Astrocyte (in vitro differentiated cells and primary cell): ENCODE data around the gene UBXN4. TPM values are rescaled to one million over a fixed set of nuclear protein-coding genes. Genes with fewer than 3 reads are reported as not detected.

ENCODE experiments used
- DNase-seq: peaks from one replicate; pipeline ENCODE4 v3.0.0-alpha.2; 2010; ENCODE audit warnings: low read depth
- FAIRE-seq: peaks from 2 replicates; lab custom pipeline; 2011; peaks lifted over from hg19 to GRCh38; lab: Jason Lieb, UNC
- H2AFZ ChIP-seq: 2 replicates; pipeline ENCODE4 v1.6.0; 2012; ENCODE audit warnings: low read depth, low read length, inconsistent platforms
- H3K27ac ChIP-seq: 2 replicates; pipeline ENCODE4 v1.5.1; 2011; ENCODE audit warnings: low read depth, low read length, inconsistent platforms
- H3K27me3 ChIP-seq: 2 replicates; pipeline ENCODE4 v1.6.0; 2011; ENCODE audit warnings: low read length, inconsistent platforms; ENCODE audit not compliant: insufficient read depth
- H3K36me3 ChIP-seq: 2 replicates; pipeline ENCODE4 v1.5.1; 2011; ENCODE audit warnings: low read length, inconsistent platforms; ENCODE audit not compliant: insufficient read depth
- H3K4me1 ChIP-seq: 2 replicates; pipeline ENCODE4 v1.5.1; 2011; ENCODE audit warnings: low read length, inconsistent platforms; ENCODE audit not compliant: insufficient read depth
- H3K4me2 ChIP-seq: 2 replicates; pipeline ENCODE4 v1.6.0; 2012; ENCODE audit warnings: low read length, inconsistent platforms
- H3K4me3 ChIP-seq: 2 replicates; pipeline ENCODE4 v1.5.1; 2011; ENCODE audit warnings: low read depth, mild to moderate bottlenecking, low read length, inconsistent platforms; ENCODE audit not compliant: insufficient read depth
- H3K79me2 ChIP-seq: 2 replicates; pipeline ENCODE4 v1.6.0; 2012; ENCODE audit warnings: mild to moderate bottlenecking, low read length, inconsistent platforms; ENCODE audit not compliant: insufficient read depth
- H3K9ac ChIP-seq: 2 replicates; pipeline ENCODE4 v1.6.0; 2012; ENCODE audit warnings: mild to moderate bottlenecking, low read length, inconsistent platforms
- H3K9me3 ChIP-seq: 2 replicates; pipeline ENCODE4 v1.5.1; 2012; ENCODE audit warnings: low read depth, mild to moderate bottlenecking, low read length, inconsistent platforms; ENCODE audit not compliant: insufficient read depth
- H4K20me1 ChIP-seq: 2 replicates; pipeline ENCODE4 v1.6.0; 2012; ENCODE audit warnings: low read length, inconsistent platforms; ENCODE audit not compliant: insufficient read depth
- H3K27ac Mint-ChIP-seq: one replicate; pipeline ENCODE4 v1.8.0; 2021; ENCODE audit warnings: mild to moderate bottlenecking, mixed read lengths; ENCODE audit not compliant: unreplicated experiment
- H3K27me3 Mint-ChIP-seq: one replicate; pipeline ENCODE4 v1.8.0; 2021; ENCODE audit warnings: low read depth, mixed read lengths; ENCODE audit not compliant: unreplicated experiment
- H3K36me3 Mint-ChIP-seq: one replicate; pipeline ENCODE4 v1.8.0; 2021; ENCODE audit warnings: low read depth, mixed read lengths; ENCODE audit not compliant: unreplicated experiment
- H3K4me1 Mint-ChIP-seq: one replicate; pipeline ENCODE4 v1.8.0; 2021; ENCODE audit warnings: low read depth, mixed read lengths; ENCODE audit not compliant: unreplicated experiment
- H3K4me3 Mint-ChIP-seq: one replicate; pipeline ENCODE4 v1.8.0; 2021; ENCODE audit warnings: mild to moderate bottlenecking, moderate library complexity, mixed read lengths; ENCODE audit not compliant: unreplicated experiment
- H3K9me3 Mint-ChIP-seq: one replicate; pipeline ENCODE4 v1.8.0; 2021; ENCODE audit warnings: mild to moderate bottlenecking, mixed read lengths; ENCODE audit not compliant: unreplicated experiment
- EZH2 ChIP-seq: IDR thresholded peaks from 2 replicates; pipeline ENCODE4 v1.6.1; 2012; ENCODE audit warnings: mild to moderate bottlenecking, low read length, inconsistent platforms; ENCODE audit not compliant: insufficient read depth
- total RNA-seq: library from RNA; stranded (reverse); gene quantifications from 2 replicates; pipeline ENCODE4 v1.2.1, GENCODE V29; 2021
- TF ChIP-seq, protein P1 (sequence below): IDR thresholded peaks from 2 replicates; pipeline ENCODE4 v1.5.1; 2011; ENCODE audit warnings: low read depth, mild to moderate bottlenecking, inconsistent platforms, low read length, moderate library complexity; ENCODE audit not compliant: insufficient read depth

UBXN4 gene
- total RNA-seq, 1 donor from 2014 or later = 79.4 TPM

DNA sequence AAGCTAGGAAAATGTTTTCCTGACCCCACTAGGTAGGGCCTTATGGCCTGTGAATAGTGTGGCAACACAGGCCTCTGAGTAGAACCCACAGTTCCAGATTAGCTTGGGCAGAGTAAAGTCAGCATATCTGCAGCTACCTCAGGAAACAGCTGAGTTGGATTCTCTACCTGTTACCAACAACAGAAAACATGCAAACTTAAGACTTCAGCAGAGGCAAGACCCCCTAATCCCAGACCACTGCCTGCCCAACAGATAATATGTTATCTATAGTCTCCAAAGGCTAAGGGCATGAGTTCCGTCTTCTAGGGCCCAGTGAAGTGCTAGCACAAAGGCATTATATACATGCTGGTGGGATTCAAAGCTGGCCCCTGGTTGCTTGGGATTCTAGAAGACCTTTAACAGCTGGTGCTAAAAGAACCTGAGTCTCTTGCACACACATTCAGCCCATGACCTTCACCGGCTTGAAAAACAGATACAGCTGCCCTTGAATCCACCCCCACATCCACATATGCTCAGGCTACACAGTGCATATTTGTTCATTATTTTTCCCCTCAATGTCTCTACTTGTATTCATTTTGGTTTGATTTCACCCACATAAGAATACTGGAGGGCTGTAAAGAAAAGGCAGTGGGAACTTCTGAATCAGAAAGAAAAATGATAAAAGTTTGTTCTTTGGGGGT, 13.5 kb upstream of the UBXN4 start:
- H3K36me3 Mint-ChIP-seq = peaks cover 5% of the 10 kb centered on the region
- H3K27me3 Mint-ChIP-seq = no peaks in the 10 kb centered on the region
- Histone ChIP-seq H3K27me3 (no peaks in the 10 kb centered on the region), H2AFZ (no peak overlapping the region), H3K27ac (no peak overlapping the region), H3K79me2 (no peaks in the 10 kb centered on the region), H3K9ac (no peak overlapping the region), H3K9me3 (no peaks in the 10 kb centered on the region), H3K4me1 (no peaks in the 10 kb centered on the region), H3K4me3 (no peak overlapping the region), H3K4me2 (no peak overlapping the region), H4K20me1 (no peaks in the 10 kb centered on the region), H3K36me3 (peaks cover 3% of the 10 kb centered on the region)
- no peaks in the 10 kb centered on the region for H3K9me3 Mint-ChIP-seq
- TF ChIP-seq, protein P1, sequence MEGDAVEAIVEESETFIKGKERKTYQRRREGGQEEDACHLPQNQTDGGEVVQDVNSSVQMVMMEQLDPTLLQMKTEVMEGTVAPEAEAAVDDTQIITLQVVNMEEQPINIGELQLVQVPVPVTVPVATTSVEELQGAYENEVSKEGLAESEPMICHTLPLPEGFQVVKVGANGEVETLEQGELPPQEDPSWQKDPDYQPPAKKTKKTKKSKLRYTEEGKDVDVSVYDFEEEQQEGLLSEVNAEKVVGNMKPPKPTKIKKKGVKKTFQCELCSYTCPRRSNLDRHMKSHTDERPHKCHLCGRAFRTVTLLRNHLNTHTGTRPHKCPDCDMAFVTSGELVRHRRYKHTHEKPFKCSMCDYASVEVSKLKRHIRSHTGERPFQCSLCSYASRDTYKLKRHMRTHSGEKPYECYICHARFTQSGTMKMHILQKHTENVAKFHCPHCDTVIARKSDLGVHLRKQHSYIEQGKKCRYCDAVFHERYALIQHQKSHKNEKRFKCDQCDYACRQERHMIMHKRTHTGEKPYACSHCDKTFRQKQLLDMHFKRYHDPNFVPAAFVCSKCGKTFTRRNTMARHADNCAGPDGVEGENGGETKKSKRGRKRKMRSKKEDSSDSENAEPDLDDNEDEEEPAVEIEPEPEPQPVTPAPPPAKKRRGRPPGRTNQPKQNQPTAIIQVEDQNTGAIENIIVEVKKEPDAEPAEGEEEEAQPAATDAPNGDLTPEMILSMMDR = no peak
- no peak for TF ChIP-seq EZH2
- no peaks in the 10 kb centered on the region for H3K4me1 Mint-ChIP-seq
- no peak overlapping the region for H3K27ac Mint-ChIP-seq
- DNase-seq (no peak), FAIRE-seq (no peak)
- no peak overlapping the region for H3K4me3 Mint-ChIP-seq

GRCh38 chr2:135732561-135732960, 9.1 kb upstream of the UBXN4 start:
- Histone ChIP-seq H3K9ac (no peak overlapping the region), H3K79me2 (no peaks in the 10 kb centered on the region), H3K4me1 (no peaks in the 10 kb centered on the region), H2AFZ (no peak overlapping the region), H3K4me2 (no peak overlapping the region), H3K9me3 (no peaks in the 10 kb centered on the region), H3K36me3 (no peaks in the 10 kb centered on the region), H3K27ac (no peak overlapping the region), H3K27me3 (no peaks in the 10 kb centered on the region), H4K20me1 (no peaks in the 10 kb centered on the region), H3K4me3 (no peak overlapping the region)
- Mint-ChIP-seq H3K27me3 (no peaks in the 10 kb centered on the region), H3K4me3 (no peak overlapping the region), H3K36me3 (no peaks in the 10 kb centered on the region), H3K4me1 (no peaks in the 10 kb centered on the region), H3K9me3 (no peaks in the 10 kb centered on the region), H3K27ac (no peak overlapping the region)
- TF ChIP-seq, protein P1 = no peak
- DNase-seq = no peak
- no peak for FAIRE-seq

GRCh38 chr2:135733045-135733444, 8.6 kb upstream of the UBXN4 start:
- H3K79me2 ChIP-seq = no peaks in the 10 kb centered on the region
- H3K27me3 ChIP-seq = no peaks in the 10 kb centered on the region
- FAIRE-seq (no peak), DNase-seq (no peak)
- H4K20me1 ChIP-seq = no peaks in the 10 kb centered on the region
- no peak overlapping the region for H3K27ac Mint-ChIP-seq
- no peak overlapping the region for H3K4me2 ChIP-seq
- H3K27ac ChIP-seq = no peak overlapping the region
- no peaks in the 10 kb centered on the region for H3K27me3 Mint-ChIP-seq
- no peaks in the 10 kb centered on the region for H3K4me1 ChIP-seq
- H3K4me1 Mint-ChIP-seq = no peaks in the 10 kb centered on the region
- no peak overlapping the region for H3K4me3 Mint-ChIP-seq
- no peaks in the 10 kb centered on the region for H3K9me3 Mint-ChIP-seq
- no peak overlapping the region for H3K9ac ChIP-seq
- no peak overlapping the region for H2AFZ ChIP-seq
- no peak for TF ChIP-seq EZH2
- TF ChIP-seq, protein P1 = no peak
- no peaks in the 10 kb centered on the region for H3K36me3 ChIP-seq
- H3K36me3 Mint-ChIP-seq = no peaks in the 10 kb centered on the region
- no peak overlapping the region for H3K4me3 ChIP-seq
- H3K9me3 ChIP-seq = no peaks in the 10 kb centered on the region
